Stimulated activated naive B cell treated with anti-CD40 and anti-IgM and Interleukin-4, amounts not matched to agents 10 μg/mL and 1 μg/mL and 100 μg/mL, for 72 hours (primary cell): ENCODE measurements around the gene FOXO3.
A peak's percentile ranks its signal among the peaks of the same experiment; 100 is the strongest.

Experiments used
- ATAC-seq, 2 donors: fragments of 150-1000 bp; cut with Tn5 transposase; replicated peaks; 2 replicates each; pipeline ENCODE4 v1.10.0; 2021; ENCODE audit warnings: moderate library complexity in 1 of 2
- DNase-seq: peaks from one replicate; pipeline ENCODE4 v3.0.0; 2021
- H3K27ac Mint-ChIP-seq: one replicate; pipeline ENCODE4 v1.8.0; 2022; ENCODE audit warnings: mild to moderate bottlenecking, mixed read lengths
- H3K27me3 Mint-ChIP-seq, 2 donors: one replicate each; pipeline ENCODE4 v1.8.0; 2022; ENCODE audit warnings: mixed read lengths in 2 of 2
- H3K36me3 Mint-ChIP-seq, 2 donors: one replicate each; pipeline ENCODE4 v1.8.0; 2022; ENCODE audit warnings: mixed read lengths in 2 of 2, mild to moderate bottlenecking in 1 of 2
- H3K4me1 Mint-ChIP-seq, 2 donors: one replicate each; pipeline ENCODE4 v1.8.0; 2022; ENCODE audit warnings: mixed read lengths in 2 of 2, mild to moderate bottlenecking in 1 of 2
- H3K4me3 Mint-ChIP-seq, 2 donors: one replicate each; pipeline ENCODE4 v1.8.0; 2022; ENCODE audit warnings: mild to moderate bottlenecking in 2 of 2, mixed read lengths in 2 of 2, moderate library complexity in 1 of 2
- H3K9me3 Mint-ChIP-seq, 2 donors: one replicate each; pipeline ENCODE4 v1.8.0; 2022; ENCODE audit warnings: mixed read lengths in 2 of 2, mild to moderate bottlenecking in 1 of 2

The FOXO3 gene

GRCh38 chr6:108544606-108545005 is 16.1 kb upstream of the FOXO3 start:
- H3K27ac Mint-ChIP-seq: no peak overlapping the region
- no peak overlapping the region for H3K4me3 Mint-ChIP-seq
- no peaks in the 10 kb centered on the region for H3K36me3 Mint-ChIP-seq
- H3K27me3 Mint-ChIP-seq: peaks cover 9 to 13% of the 10 kb centered on the region in 2 donors
- ATAC-seq (no peak), DNase-seq (no peak)
- H3K9me3 Mint-ChIP-seq: peaks cover under 1 to 1% of the 10 kb centered on the region in 2 donors
- peaks cover 9 to 18% of the 10 kb centered on the region in 2 donors for H3K4me1 Mint-ChIP-seq

DNA sequence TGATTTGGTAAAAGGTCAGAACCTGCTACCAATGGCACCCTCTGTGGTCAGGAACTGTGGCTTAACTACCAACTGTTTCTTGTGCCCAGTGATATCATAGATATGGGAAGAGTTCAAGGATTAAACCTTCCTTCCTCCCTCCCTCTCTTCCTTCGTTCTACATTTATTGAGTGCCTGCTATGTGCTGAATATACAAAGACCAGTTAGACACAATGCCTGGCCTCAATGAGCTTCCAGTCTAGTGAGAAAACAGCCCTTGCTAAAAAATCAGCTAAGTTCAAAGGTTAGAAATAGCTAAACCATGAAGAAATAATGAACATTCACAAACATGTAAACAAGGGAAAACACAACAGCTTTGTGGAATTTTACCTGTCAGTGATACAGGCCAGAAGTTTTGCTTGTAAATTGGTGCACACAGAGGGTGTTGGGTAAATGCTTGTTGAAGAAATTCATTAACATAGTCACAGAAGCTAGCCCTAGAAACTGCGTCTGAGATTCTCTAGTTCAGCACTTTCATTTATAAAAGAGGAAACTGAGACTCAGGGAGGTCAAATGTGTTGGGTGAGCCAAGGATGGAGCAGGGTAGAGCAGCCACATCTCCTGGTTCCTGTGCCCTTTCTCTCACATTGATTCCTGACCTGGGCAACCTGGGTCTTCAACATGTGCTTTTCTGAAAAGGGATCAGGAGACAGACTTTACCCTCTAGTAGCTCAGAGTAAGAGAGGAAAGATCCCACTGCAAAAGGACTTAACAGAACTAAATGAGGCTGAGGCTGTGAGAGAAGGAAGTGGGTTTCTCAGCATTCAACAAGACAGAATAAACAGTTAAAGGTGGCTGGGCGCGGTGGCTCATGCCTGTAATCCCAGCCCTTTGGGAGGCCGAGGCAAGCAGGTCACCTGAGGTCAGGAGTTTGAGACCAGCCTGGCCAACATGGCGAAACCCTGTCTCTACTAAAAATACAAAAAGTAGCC is 14.4 kb upstream of the FOXO3 start:
- H3K9me3 Mint-ChIP-seq: no peaks in the 10 kb centered on the region
- peaks cover 9 to 18% of the 10 kb centered on the region in 2 donors for H3K4me1 Mint-ChIP-seq
- H3K27ac Mint-ChIP-seq: no peak overlapping the region
- ATAC-seq: no peak
- no peak for DNase-seq
- no peaks in the 10 kb centered on the region for H3K36me3 Mint-ChIP-seq
- peaks cover 8 to 13% of the 10 kb centered on the region in 2 donors for H3K27me3 Mint-ChIP-seq
- no peak overlapping the region for H3K4me3 Mint-ChIP-seq

DNA sequence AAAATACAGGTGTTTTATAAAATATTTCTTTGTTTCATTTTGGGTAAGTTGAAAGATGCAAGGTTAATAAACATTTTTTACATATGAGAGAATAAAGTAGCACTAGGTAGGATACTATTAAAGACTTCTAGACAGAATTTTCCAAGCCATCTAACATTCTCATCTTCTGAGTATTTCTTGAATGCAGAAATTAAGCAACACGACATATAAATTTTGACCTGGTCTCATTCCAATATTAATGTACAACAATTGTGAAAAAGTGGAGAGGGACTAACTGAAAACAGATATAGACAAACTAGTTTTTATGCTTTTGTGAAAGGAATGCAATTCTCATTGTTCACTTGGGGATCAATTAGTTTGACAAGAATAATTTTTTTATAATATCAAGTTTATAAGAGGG is 11.5 kb upstream of the FOXO3 start:
- no peak for ATAC-seq
- Mint-ChIP-seq H3K36me3 (no peaks in the 10 kb centered on the region), H3K4me1 (peaks cover 2 to 14% of the 10 kb centered on the region in 2 donors), H3K27me3 (peaks cover 0 to 4% of the 10 kb centered on the region in 2 donors), H3K27ac (no peak overlapping the region), H3K9me3 (no peaks in the 10 kb centered on the region), H3K4me3 (no peak overlapping the region)
- no peak for DNase-seq

DNA sequence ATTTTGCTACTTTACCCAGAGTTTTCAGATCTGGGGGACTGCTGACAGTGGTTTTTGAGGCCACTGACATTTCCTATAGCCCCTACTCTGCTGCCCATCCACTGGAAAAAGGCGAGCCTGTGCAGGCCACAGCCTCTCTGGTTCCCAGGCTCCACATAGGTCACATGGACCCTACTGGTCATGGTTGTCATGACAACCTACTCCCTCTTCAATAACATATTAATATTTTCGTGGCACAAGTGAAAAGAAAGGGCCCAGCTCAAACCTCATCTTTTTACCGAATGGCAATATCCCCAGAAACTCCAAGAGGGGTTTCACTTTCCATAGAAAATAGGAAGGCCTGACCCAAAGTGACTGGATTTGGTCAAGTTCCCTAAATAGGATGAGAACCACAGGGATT is 11.0 kb upstream of the FOXO3 start:
- Mint-ChIP-seq H3K27ac (no peak overlapping the region), H3K4me1 (peaks cover 2 to 14% of the 10 kb centered on the region in 2 donors), H3K36me3 (no peaks in the 10 kb centered on the region), H3K27me3 (peaks cover 0 to 4% of the 10 kb centered on the region in 2 donors), H3K4me3 (no peak overlapping the region), H3K9me3 (no peaks in the 10 kb centered on the region)
- no peak for DNase-seq
- ATAC-seq: no peak

- Mint-ChIP-seq H3K27ac (no peak overlapping the region), H3K9me3 (no peaks in the 10 kb centered on the region), H3K36me3 (no peaks in the 10 kb centered on the region), H3K27me3 (peaks cover 3 to 6% of the 10 kb centered on the region in 2 donors), H3K4me3 (no peak overlapping the region), H3K4me1 (peaks cover 2 to 14% of the 10 kb centered on the region in 2 donors)
- DNase-seq: no peak
- ATAC-seq: no peak
These were observed 10.5 kb upstream of the FOXO3 start for GRCh38 chr6:108550256-108550655.

- no peak for ATAC-seq
- H3K27me3 Mint-ChIP-seq: peaks cover 6 to 17% of the 10 kb centered on the region in 2 donors
- H3K9me3 Mint-ChIP-seq: no peaks in the 10 kb centered on the region
- no peak overlapping the region for H3K4me3 Mint-ChIP-seq
- DNase-seq: no peak
- H3K4me1 Mint-ChIP-seq: peaks cover 5 to 19% of the 10 kb centered on the region in 2 donors
- H3K27ac Mint-ChIP-seq: no peak overlapping the region
- H3K36me3 Mint-ChIP-seq: no peaks in the 10 kb centered on the region
These were observed 5.2 kb upstream of the FOXO3 start for GRCh38 chr6:108555399-108556052.

- Mint-ChIP-seq H3K4me3 (no peak overlapping the region), H3K27me3 (peaks cover 6 to 17% of the 10 kb centered on the region in 2 donors), H3K4me1 (peaks cover 5 to 19% of the 10 kb centered on the region in 2 donors), H3K9me3 (no peaks in the 10 kb centered on the region), H3K27ac (no peak overlapping the region), H3K36me3 (no peaks in the 10 kb centered on the region)
- DNase-seq: no peak
- ATAC-seq: no peak
These were observed 4.5 kb upstream of the FOXO3 start for GRCh38 chr6:108556250-108556649.

GRCh38 chr6:108556866-108557493 is 3.7 kb upstream of the FOXO3 start:
- ATAC-seq: no peak
- H3K9me3 Mint-ChIP-seq: no peaks in the 10 kb centered on the region

DNA sequence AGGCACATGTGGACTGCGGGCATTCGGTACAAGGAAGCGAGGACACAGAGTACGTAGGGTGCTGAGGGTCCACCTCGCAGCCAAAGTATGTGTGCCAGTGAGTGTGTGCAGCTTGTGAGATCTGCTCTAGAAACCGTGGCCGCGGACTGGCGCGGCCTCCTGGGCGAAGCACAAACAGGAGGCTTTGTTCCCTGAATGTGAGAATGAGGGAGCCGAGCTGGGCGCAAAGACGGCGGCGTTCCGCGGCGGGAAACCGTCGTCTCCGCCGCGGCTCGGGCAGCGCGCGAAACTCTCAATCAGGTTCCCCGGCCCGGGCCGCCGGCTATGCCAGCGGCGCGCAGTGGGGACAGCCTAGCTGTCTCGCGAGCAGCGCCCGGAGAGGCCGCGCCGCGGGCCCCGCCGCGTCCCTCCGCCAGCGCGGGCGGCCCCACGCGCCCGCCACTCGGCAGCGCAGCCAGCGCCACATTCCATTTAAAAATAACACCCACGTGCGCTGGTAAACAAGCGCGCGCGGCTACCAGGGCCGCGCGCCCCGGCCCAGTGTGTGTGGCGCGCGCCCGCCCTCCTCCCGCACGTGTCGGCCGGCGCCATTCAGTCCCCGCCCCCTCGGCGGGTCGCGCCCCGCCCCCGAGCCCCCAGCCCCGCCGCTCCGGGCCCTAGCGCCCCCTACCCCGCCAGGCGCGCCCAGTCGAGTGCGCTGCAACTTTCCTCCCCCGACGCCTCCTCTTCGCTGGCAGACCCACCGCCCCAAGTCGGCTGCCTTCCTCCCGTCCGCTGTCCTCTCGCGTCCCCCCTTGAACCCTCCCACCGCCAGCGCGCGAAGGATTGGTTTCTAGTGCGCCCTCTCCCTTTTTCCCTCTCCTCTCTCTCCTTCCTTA is 3.0 kb upstream of the FOXO3 start:
- H3K9me3 Mint-ChIP-seq: no peaks in the 10 kb centered on the region
- H3K4me1 Mint-ChIP-seq: peaks cover 17 to 28% of the 10 kb centered on the region in 2 donors
- H3K4me3 Mint-ChIP-seq: peak overlapping the region; percentile 87 to 88
- H3K27me3 Mint-ChIP-seq: peaks cover 14 to 23% of the 10 kb centered on the region in 2 donors
- DNase-seq: peak; percentile 45
- H3K36me3 Mint-ChIP-seq: peaks cover 10 to 12% of the 10 kb centered on the region in 2 donors
- H3K27ac Mint-ChIP-seq: peak overlapping the region; percentile 97
- ATAC-seq: peak; percentile 27 to 41

More at GRCh38 chr6:108556866-108557493, 3.7 kb upstream of the FOXO3 start:
- Mint-ChIP-seq H3K27ac (peak overlapping the region; percentile 91), H3K27me3 (peaks cover 7 to 21% of the 10 kb centered on the region in 2 donors), H3K4me1 (peaks cover 9 to 25% of the 10 kb centered on the region in 2 donors), H3K4me3 (peak overlapping the region; percentile 87 to 88), H3K36me3 (peaks cover 4 to 5% of the 10 kb centered on the region in 2 donors)
- no peak for DNase-seq

GRCh38 chr6:108558372-108559096 is 2.2 kb upstream of the FOXO3 start:
- Mint-ChIP-seq H3K27ac (peak overlapping the region; percentile 97), H3K27me3 (peaks cover 14 to 23% of the 10 kb centered on the region in 2 donors), H3K36me3 (peaks cover 12 to 17% of the 10 kb centered on the region in 2 donors), H3K4me1 (peaks cover 22 to 33% of the 10 kb centered on the region in 2 donors), H3K4me3 (peak overlapping the region; percentile 87 to 88), H3K9me3 (peaks cover 2 to 3% of the 10 kb centered on the region in 2 donors)
- DNase-seq (peak; percentile 96), ATAC-seq (peak; percentile 69 to 74)

- Mint-ChIP-seq H3K36me3 (peaks cover 12 to 17% of the 10 kb centered on the region in 2 donors), H3K27me3 (peaks cover 14 to 23% of the 10 kb centered on the region in 2 donors), H3K27ac (peak overlapping the region; percentile 97), H3K4me1 (peaks cover 25 to 38% of the 10 kb centered on the region in 2 donors), H3K4me3 (peak overlapping the region; percentile 87 to 88), H3K9me3 (peaks cover 2 to 3% of the 10 kb centered on the region in 2 donors)
- ATAC-seq (peak; percentile 54 to 62), DNase-seq (peak; percentile 77)
These were observed 1.4 kb upstream of the FOXO3 start for GRCh38 chr6:108559097-108559883.

DNA sequence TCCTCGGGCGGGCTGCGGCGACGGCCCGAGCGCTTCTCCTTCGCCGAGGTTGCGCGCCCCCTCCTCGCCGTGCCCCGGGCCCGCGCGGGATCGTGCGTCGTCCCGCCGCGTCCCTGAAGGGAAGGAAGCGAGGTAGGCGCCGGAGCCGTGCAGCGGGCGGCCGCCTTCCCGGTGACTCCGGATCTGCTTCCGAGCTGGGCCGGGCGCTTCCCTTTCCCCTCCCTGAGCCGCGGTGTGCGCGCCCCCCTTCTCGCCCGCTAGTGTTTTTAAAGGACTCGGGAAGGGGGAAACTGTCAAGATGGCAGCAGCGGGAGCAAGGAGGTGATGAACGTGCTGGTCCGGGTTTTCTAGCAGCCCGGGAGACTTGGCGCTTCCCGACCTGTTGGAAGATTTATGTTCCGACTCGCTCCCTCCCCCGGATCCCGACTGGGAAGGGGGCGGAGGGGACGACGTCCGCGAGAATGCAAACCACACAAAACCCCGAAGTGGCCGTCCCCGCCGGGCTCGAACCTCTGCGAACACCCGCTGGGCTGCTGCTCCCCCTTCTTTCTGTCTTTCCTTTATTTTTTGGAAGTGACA is 744 bp upstream of the FOXO3 start:
- peaks cover 28 to 45% of the 10 kb centered on the region in 2 donors for H3K4me1 Mint-ChIP-seq

More for the DNA sequence above, 744 bp upstream of the FOXO3 start:
- ATAC-seq: no peak
- no peak for DNase-seq
- peaks cover 14 to 23% of the 10 kb centered on the region in 2 donors for H3K27me3 Mint-ChIP-seq
- peaks cover 12 to 17% of the 10 kb centered on the region in 2 donors for H3K36me3 Mint-ChIP-seq
- H3K9me3 Mint-ChIP-seq: peaks cover 2 to 3% of the 10 kb centered on the region in 2 donors
- peak overlapping the region; percentile 87 to 88 for H3K4me3 Mint-ChIP-seq
- peak overlapping the region; percentile 97 for H3K27ac Mint-ChIP-seq
